ENCODE results near the gene YPEL1. TPM values are rescaled to one million over a fixed set of nuclear protein-coding genes. Genes with fewer than 3 reads are reported as not detected.

The YPEL1 gene
- total RNA-seq, 1 donor from 2014 or later: 32.2 TPM

- Histone ChIP-seq H3K27me3 (no peaks in the 10 kb centered on the region), H3K4me1 (peaks cover 14% of the 10 kb centered on the region), H3K36me3 (no peaks in the 10 kb centered on the region), H4K20me1 (ENCODE audit: low read depth) (peaks cover 30% of the 10 kb centered on the region), H3K79me2 (ENCODE audit: low read depth) (peaks cover 20% of the 10 kb centered on the region), H3F3A (ENCODE audit: low read depth) (peaks cover 62% of the 10 kb centered on the region), H2AFZ (replicated peaks) (no peak overlapping the region), H3K9ac (no peak overlapping the region), H3K9me3 (ENCODE audit: low read depth) (no peaks in the 10 kb centered on the region), H3K27ac (peak overlapping the region; percentile 71), H3K4me2 (peak overlapping the region; percentile 95), H3K4me3 (peak overlapping the region; percentile 51)
- peak; percentile 93 for DNase-seq (ENCODE audit: low spot score)
- peaks cover 2% of the 10 kb centered on the region for H3K9me3 Mint-ChIP-seq
- peaks cover 11% of the 10 kb centered on the region for H3K27me3 Mint-ChIP-seq (ENCODE audit: insufficient read depth, low read depth)
- peak overlapping the region; percentile 86 for H3K4me3 Mint-ChIP-seq
- H3K27ac Mint-ChIP-seq: peak overlapping the region; percentile 74
- H3K36me3 Mint-ChIP-seq: peaks cover 5% of the 10 kb centered on the region
- H3K4me1 Mint-ChIP-seq: peaks cover 25% of the 10 kb centered on the region
- no peak for TF ChIP-seq EZH2phosphoT487 (IDR thresholded peaks at IDR 0.05)
- peak; percentile 31 for TF ChIP-seq EZH2 (IDR thresholded peaks at IDR 0.05)
- peak; percentile 40 for TF ChIP-seq CTCF (IDR thresholded peaks at IDR 0.05)
Observed at GRCh38 chr22:21657360-21658032, 78.1 kb downstream of the YPEL1 start.

GRCh38 chr22:21657020-21657359 is 78.6 kb downstream of the YPEL1 start:
- Histone ChIP-seq H4K20me1 (ENCODE audit: low read depth) (peaks cover 30% of the 10 kb centered on the region), H3K36me3 (no peaks in the 10 kb centered on the region), H3K4me2 (peak overlapping the region; percentile 95), H3K79me2 (ENCODE audit: low read depth) (peaks cover 25% of the 10 kb centered on the region), H3K4me1 (peaks cover 14% of the 10 kb centered on the region), H3K9me3 (ENCODE audit: low read depth) (no peaks in the 10 kb centered on the region), H3K9ac (no peak overlapping the region), H3F3A (ENCODE audit: low read depth) (peaks cover 62% of the 10 kb centered on the region), H2AFZ (replicated peaks) (no peak overlapping the region), H3K27ac (peak overlapping the region; percentile 71), H3K4me3 (no peak overlapping the region), H3K27me3 (no peaks in the 10 kb centered on the region)
- TF ChIP-seq EZH2phosphoT487 (IDR thresholded peaks at IDR 0.05) (no peak), EZH2 (IDR thresholded peaks at IDR 0.05) (no peak), CTCF (IDR thresholded peaks at IDR 0.05) (no peak)
- Mint-ChIP-seq H3K4me1 (peaks cover 25% of the 10 kb centered on the region), H3K4me3 (peak overlapping the region; percentile 69), H3K9me3 (peaks cover 2% of the 10 kb centered on the region), H3K27ac (peak overlapping the region; percentile 26), H3K36me3 (peaks cover 5% of the 10 kb centered on the region), H3K27me3 (ENCODE audit: insufficient read depth, low read depth) (peaks cover 12% of the 10 kb centered on the region)
- DNase-seq (ENCODE audit: low spot score): no peak

GRCh38 chr22:21652547-21653545 is 82.7 kb downstream of the YPEL1 start:
- Histone ChIP-seq H3K27ac (peak overlapping the region; percentile 6), H2AFZ (replicated peaks) (no peak overlapping the region)
- DNase-seq (ENCODE audit: low spot score): peak; percentile 92

More at GRCh38 chr22:21652547-21653545, 82.7 kb downstream of the YPEL1 start:
- TF ChIP-seq EZH2 (IDR thresholded peaks at IDR 0.05) (no peak), EZH2phosphoT487 (IDR thresholded peaks at IDR 0.05) (no peak), CTCF (IDR thresholded peaks at IDR 0.05) (no peak)
- H3F3A ChIP-seq (ENCODE audit: low read depth): peaks cover 68% of the 10 kb centered on the region
- H3K36me3 Mint-ChIP-seq: peaks cover 5% of the 10 kb centered on the region
- H3K9ac ChIP-seq: peak overlapping the region; percentile 22
- H3K27me3 Mint-ChIP-seq (ENCODE audit: insufficient read depth, low read depth): peaks cover 12% of the 10 kb centered on the region
- H3K4me3 ChIP-seq: peak overlapping the region; percentile 72
- no peaks in the 10 kb centered on the region for H3K36me3 ChIP-seq
- peak overlapping the region; percentile 92 for H3K4me2 ChIP-seq
- H3K79me2 ChIP-seq (ENCODE audit: low read depth): peaks cover 25% of the 10 kb centered on the region
- H3K9me3 Mint-ChIP-seq: no peaks in the 10 kb centered on the region
- H3K4me3 Mint-ChIP-seq: peak overlapping the region; percentile 93
- H3K4me1 ChIP-seq: peaks cover 20% of the 10 kb centered on the region
- peaks cover 30% of the 10 kb centered on the region for H4K20me1 ChIP-seq (ENCODE audit: low read depth)
- H3K4me1 Mint-ChIP-seq: peaks cover 30% of the 10 kb centered on the region
- no peak overlapping the region for H3K27ac Mint-ChIP-seq
- no peaks in the 10 kb centered on the region for H3K9me3 ChIP-seq (ENCODE audit: low read depth)
- H3K27me3 ChIP-seq: no peaks in the 10 kb centered on the region

Measured in neural progenitor cell (in vitro differentiated cells).